GM21717 (cell line): ENCODE results near the gene NUBPL.

ENCODE experiments used
- ATAC-seq: cut with Tn5 transposase; IDR thresholded peaks from one replicate; pipeline ENCODE4 v1.9.1; 2021; ENCODE audit warnings: mild to moderate bottlenecking, moderate library complexity; ENCODE audit not compliant: unreplicated experiment

The NUBPL gene

GRCh38 chr14:31561155-31561846, at the start of gene NUBPL:
TSS of gene NUBPL (plus strand) at chr14:31561404. CDS start at chr14:31561440, 36 bp downstream.
- ATAC-seq: peak; percentile 94

- no peak for ATAC-seq
Measured at GRCh38 chr14:31527087-31527486, 34.1 kb upstream of the NUBPL start.

- no peak for ATAC-seq
Measured at GRCh38 chr14:31527546-31527945, 33.7 kb upstream of the NUBPL start.

GRCh38 chr14:31529053-31529452, 32.2 kb upstream of the NUBPL start:
- ATAC-seq: no peak

- ATAC-seq: no peak
Measured at GRCh38 chr14:31530136-31530535, 31.1 kb upstream of the NUBPL start.

GRCh38 chr14:31536201-31536960, 24.8 kb upstream of the NUBPL start:
- ATAC-seq: no peak

- no peak for ATAC-seq
Measured at GRCh38 chr14:31541702-31542101, 19.5 kb upstream of the NUBPL start.

- no peak for ATAC-seq
Measured at GRCh38 chr14:31543969-31544799, 17.0 kb upstream of the NUBPL start.

GRCh38 chr14:31544816-31545215, 16.4 kb upstream of the NUBPL start:
- no peak for ATAC-seq

GRCh38 chr14:31545328-31545727, 15.9 kb upstream of the NUBPL start:
- ATAC-seq: no peak

GRCh38 chr14:31549817-31550216, 11.4 kb upstream of the NUBPL start:
- no peak for ATAC-seq

- no peak for ATAC-seq
Measured at GRCh38 chr14:31550589-31550988, 10.6 kb upstream of the NUBPL start.

- ATAC-seq: no peak
Measured at GRCh38 chr14:31556191-31556590, 5.0 kb upstream of the NUBPL start.

GRCh38 chr14:31559939-31560338, 1.3 kb upstream of the NUBPL start:
- ATAC-seq: no peak

- no peak for ATAC-seq
Measured at GRCh38 chr14:31560759-31561154, 447 bp upstream of the NUBPL start.

- no peak for ATAC-seq
Measured at GRCh38 chr14:31564194-31564593, 3.0 kb downstream of the NUBPL start.

- no peak for ATAC-seq
Measured at GRCh38 chr14:31566456-31566855, 5.3 kb downstream of the NUBPL start.

- ATAC-seq: no peak
Measured at GRCh38 chr14:31567655-31568054, 6.5 kb downstream of the NUBPL start.

GRCh38 chr14:31568161-31568560, 7.0 kb downstream of the NUBPL start:
- no peak for ATAC-seq

GRCh38 chr14:31568671-31569070, 7.5 kb downstream of the NUBPL start:
- no peak for ATAC-seq

- no peak for ATAC-seq
Measured at GRCh38 chr14:31572955-31573354, 11.8 kb downstream of the NUBPL start.

GRCh38 chr14:31576949-31577348, 15.7 kb downstream of the NUBPL start:
- no peak for ATAC-seq
